Astrocyte (in vitro differentiated cells and primary cell): ENCODE measurements around the gene DGAT2.

Source experiments
- CTCF ChIP-seq: IDR thresholded peaks from 2 replicates; pipeline ENCODE4 v1.5.1; 2011; ENCODE audit warnings: low read depth, mild to moderate bottlenecking, inconsistent platforms, low read length, moderate library complexity; ENCODE audit not compliant: insufficient read depth
- EZH2 ChIP-seq: IDR thresholded peaks from 2 replicates; pipeline ENCODE4 v1.6.1; 2012; ENCODE audit warnings: mild to moderate bottlenecking, low read length, inconsistent platforms; ENCODE audit not compliant: insufficient read depth

DNA sequence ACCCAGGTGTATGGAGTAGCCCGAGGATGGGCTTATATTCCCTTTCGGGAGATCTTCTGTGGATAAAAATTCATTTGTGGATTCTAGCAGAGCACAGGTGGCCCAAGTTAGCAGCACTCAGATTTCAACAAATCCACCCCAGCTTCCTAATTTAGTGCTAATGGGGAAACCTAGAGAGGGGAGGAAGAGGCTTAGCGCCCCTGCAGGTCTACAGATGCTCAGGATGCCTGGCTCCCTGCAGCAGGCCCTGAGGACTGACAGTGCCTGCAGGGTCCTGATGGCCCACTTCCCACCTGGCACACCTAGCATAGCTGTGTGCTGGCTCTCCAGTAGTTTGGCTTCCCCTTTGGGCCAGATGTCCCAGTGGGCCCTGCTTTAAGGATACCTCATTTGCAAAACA is 6.5 kb downstream of the DGAT2 start:
- TF ChIP-seq CTCF (no peak), EZH2 (no peak)
